ENCODE results near the gene VWA8.

The VWA8 gene

GRCh38 chr13:41696163-41697003, 264.5 kb downstream of the VWA8 start:
- Histone ChIP-seq H3K9me3 (ENCODE audit: severe bottlenecking) (no peaks in the 10 kb centered on the region), H3K4me3 (ENCODE audit: severe bottlenecking) (no peak overlapping the region), H3K27ac (ENCODE audit: poor library complexity, severe bottlenecking) (peak overlapping the region; percentile 29), H3K36me3 (ENCODE audit: low read depth) (peaks cover 11% of the 10 kb centered on the region), H3K27me3 (ENCODE audit: insufficient read depth, poor library complexity, severe bottlenecking) (no peaks in the 10 kb centered on the region), H3K4me1 (ENCODE audit: insufficient read depth, poor library complexity, severe bottlenecking) (peaks cover 47% of the 10 kb centered on the region)
- DNase-seq (ENCODE audit: low spot score) (no peak), ATAC-seq (ENCODE audit: low read depth) (peak; percentile 93)
- TF ChIP-seq CTCF (IDR thresholded peaks at IDR 0.05; ENCODE audit: poor library complexity, severe bottlenecking) = no peak

DNA sequence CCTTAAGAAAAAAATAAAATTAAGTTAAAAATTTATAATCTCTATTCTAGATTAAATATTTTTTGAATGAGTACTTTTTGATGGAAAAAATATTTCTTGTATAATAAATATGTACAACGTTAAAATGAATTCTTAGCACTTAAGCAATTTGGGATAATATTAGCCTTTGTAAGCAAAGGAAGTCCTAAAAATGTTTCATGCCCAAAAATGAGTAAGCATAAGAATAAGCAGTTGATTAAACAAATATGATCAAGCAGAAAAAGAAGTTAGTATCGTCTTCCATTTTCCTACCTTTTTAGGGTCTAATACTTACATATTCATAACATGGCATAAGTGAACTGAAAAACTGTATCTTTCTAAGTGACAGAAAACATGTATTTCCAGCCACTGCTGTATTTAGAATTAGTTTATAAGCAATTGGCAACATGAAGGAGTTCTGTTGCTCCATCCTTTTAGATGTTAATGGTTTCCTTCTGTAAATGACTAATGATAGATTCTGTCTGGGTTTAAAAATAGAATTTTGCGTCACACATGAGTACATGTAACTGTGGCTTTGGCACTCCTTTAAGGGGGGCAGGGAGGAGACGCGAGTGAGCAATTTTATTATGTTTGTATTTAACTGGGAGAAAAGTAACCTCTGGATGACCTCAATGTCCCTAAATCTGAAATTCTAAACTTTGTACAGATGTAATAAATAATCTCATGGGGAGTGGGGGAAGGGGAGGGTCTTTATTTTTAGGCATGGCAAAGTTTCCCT, 266.2 kb downstream of the VWA8 start:
- H3K9me3 ChIP-seq (ENCODE audit: severe bottlenecking) = no peaks in the 10 kb centered on the region
- H3K4me1 ChIP-seq (ENCODE audit: insufficient read depth, poor library complexity, severe bottlenecking) = peaks cover 36% of the 10 kb centered on the region
- no peaks in the 10 kb centered on the region for H3K27me3 ChIP-seq (ENCODE audit: insufficient read depth, poor library complexity, severe bottlenecking)
- H3K36me3 ChIP-seq (ENCODE audit: low read depth) = peaks cover 14% of the 10 kb centered on the region
- H3K27ac ChIP-seq (ENCODE audit: poor library complexity, severe bottlenecking) = peak overlapping the region; percentile 11
- TF ChIP-seq CTCF (IDR thresholded peaks at IDR 0.05; ENCODE audit: poor library complexity, severe bottlenecking) = no peak
- ATAC-seq (ENCODE audit: low read depth) (peak; percentile 64), DNase-seq (ENCODE audit: low spot score) (peak; percentile 45)
- H3K4me3 ChIP-seq (ENCODE audit: severe bottlenecking) = no peak overlapping the region

DNA sequence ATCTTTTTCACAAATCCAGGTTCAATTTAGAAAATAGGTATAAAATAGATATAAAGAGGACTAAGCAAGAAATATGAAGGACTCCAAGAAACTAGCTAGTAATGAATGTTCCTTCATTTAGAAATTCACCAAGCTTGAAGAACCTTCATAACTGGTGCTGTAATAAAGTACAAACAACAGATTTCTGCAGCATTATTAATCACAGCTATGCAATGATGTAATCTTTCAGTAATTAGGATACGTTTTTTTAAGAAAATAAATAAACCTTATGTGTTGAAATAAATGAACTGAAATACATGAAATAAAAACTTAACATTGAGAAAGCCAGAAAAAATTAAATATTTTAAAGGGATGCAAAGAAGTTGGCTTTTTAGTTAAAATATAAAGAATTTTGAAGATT, 267.5 kb downstream of the VWA8 start:
- H3K4me1 ChIP-seq (ENCODE audit: insufficient read depth, poor library complexity, severe bottlenecking) = peaks cover 36% of the 10 kb centered on the region
- no peak for DNase-seq (ENCODE audit: low spot score)
- no peaks in the 10 kb centered on the region for H3K9me3 ChIP-seq (ENCODE audit: severe bottlenecking)
- H3K4me3 ChIP-seq (ENCODE audit: severe bottlenecking) = no peak overlapping the region
- H3K27ac ChIP-seq (ENCODE audit: poor library complexity, severe bottlenecking) = no peak overlapping the region
- peaks cover 22% of the 10 kb centered on the region for H3K36me3 ChIP-seq (ENCODE audit: low read depth)
- TF ChIP-seq CTCF (IDR thresholded peaks at IDR 0.05; ENCODE audit: poor library complexity, severe bottlenecking) = no peak
- H3K27me3 ChIP-seq (ENCODE audit: insufficient read depth, poor library complexity, severe bottlenecking) = no peaks in the 10 kb centered on the region
- no peak for ATAC-seq (ENCODE audit: low read depth)

- DNase-seq (ENCODE audit: low spot score) = no peak
- peaks cover 22% of the 10 kb centered on the region for H3K36me3 ChIP-seq (ENCODE audit: low read depth)
- peaks cover 30% of the 10 kb centered on the region for H3K4me1 ChIP-seq (ENCODE audit: insufficient read depth, poor library complexity, severe bottlenecking)
- H3K4me3 ChIP-seq (ENCODE audit: severe bottlenecking) = no peak overlapping the region
- ATAC-seq (ENCODE audit: low read depth) = no peak
- TF ChIP-seq CTCF (IDR thresholded peaks at IDR 0.05; ENCODE audit: poor library complexity, severe bottlenecking) = no peak
- no peaks in the 10 kb centered on the region for H3K27me3 ChIP-seq (ENCODE audit: insufficient read depth, poor library complexity, severe bottlenecking)
- no peaks in the 10 kb centered on the region for H3K9me3 ChIP-seq (ENCODE audit: severe bottlenecking)
- no peak overlapping the region for H3K27ac ChIP-seq (ENCODE audit: poor library complexity, severe bottlenecking)
Observed at GRCh38 chr13:41691274-41691673, 269.6 kb downstream of the VWA8 start.
